GM19025 (cell line): ENCODE results near the gene POLR3A.
"Not testable (repeated sequence)": the region's sequence is repeated elsewhere in the genome, so short reads cannot be mapped to it uniquely, and the experiment has no call there.

Source experiments
- ATAC-seq: cut with Tn5 transposase; IDR thresholded peaks from one replicate; pipeline ENCODE4 v1.9.1; 2021; ENCODE audit warnings: mild to moderate bottlenecking, low read depth, moderate library complexity; ENCODE audit not compliant: unreplicated experiment

Gene POLR3A

GRCh38 chr10:78025685-78026364 lies 3.5 kb downstream of the POLR3A start:
- no peak for ATAC-seq

GRCh38 chr10:78023741-78024140 lies 5.6 kb downstream of the POLR3A start:
- no peak for ATAC-seq

DNA sequence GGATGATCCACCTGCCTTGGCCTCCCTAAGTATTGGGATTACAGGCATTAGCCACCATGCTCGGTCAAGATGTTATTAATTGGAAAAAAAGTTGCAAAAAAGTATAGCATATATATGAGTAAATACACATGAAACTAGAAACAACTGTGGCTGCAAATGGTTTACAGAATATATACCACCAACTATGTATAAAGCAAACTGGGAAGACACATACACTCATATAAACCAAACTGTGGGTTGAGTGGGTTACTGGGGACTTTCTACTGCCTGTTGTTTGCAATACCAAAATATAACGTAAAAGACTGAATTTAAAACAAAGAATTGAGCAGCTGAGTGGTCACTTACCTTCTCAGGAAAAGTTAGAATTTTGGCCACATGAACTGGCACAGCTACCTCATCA lies 8.1 kb downstream of the POLR3A start:
- ATAC-seq = no peak

- no peak for ATAC-seq
Measured at GRCh38 chr10:78019264-78019663, 10.1 kb downstream of the POLR3A start.

- ATAC-seq = no peak
Measured at GRCh38 chr10:78017856-78018255, 11.5 kb downstream of the POLR3A start.

GRCh38 chr10:78015546-78015945 lies 13.8 kb downstream of the POLR3A start:
- ATAC-seq = no peak

DNA sequence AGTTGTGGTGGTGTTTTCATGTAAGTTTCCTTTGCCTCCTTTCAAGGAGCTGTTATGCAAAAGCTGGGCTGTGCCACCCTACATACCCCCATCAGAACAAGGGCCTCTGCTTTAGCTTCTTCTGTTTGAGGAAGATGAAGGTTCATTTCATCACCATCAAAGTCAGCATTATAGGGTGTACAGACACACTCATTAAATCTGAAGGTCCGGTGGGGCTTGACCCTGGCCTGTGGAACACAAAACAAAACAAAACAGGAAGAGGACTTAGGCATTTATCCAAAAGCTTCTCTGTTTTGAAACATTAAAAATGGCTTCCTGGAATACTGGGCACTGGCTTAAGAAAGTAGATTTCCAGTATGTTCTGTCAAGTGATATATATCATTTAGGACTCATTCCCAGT lies 15.8 kb downstream of the POLR3A start:
- ATAC-seq = no peak

GRCh38 chr10:78011065-78011464 lies 18.2 kb downstream of the POLR3A start:
- ATAC-seq = no peak

DNA sequence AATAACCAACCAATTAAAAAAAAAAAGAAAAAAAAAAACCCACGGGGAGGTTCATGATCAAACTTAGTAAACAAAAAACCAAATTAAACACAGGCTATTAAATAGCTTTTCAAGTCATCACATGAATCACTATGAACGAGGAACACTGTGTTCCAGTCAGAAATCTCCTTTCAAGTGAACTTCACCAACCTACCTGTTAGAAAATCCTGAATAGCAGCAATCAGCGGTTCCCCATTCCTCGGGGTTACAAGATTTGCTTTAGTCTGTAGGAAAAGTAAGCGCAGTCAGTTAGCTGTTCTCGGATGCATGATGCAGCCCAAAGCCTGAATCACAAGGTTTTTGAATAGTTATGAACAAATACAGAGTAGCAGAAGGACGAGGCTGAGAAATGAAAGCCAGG lies 19.0 kb downstream of the POLR3A start:
- no peak for ATAC-seq

DNA sequence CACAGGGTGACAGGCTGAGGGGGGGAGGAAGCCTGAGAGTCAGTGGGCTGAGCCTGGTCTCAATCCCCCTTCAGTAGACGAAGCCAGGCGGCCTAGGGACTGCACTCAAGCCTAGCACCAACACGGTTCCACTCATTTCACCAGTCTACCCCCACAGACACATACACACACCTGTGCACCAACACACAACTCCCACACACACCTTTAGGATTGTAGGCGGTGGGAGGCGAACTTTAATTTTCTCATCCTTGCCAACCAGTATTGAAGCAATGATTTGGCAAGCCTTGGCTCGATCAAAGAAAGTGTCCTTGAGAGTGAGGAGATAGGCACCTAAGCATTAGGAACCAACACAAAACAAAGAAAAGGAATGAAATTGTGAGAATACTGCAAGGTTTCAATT lies 19.7 kb downstream of the POLR3A start:
- no peak for ATAC-seq

DNA sequence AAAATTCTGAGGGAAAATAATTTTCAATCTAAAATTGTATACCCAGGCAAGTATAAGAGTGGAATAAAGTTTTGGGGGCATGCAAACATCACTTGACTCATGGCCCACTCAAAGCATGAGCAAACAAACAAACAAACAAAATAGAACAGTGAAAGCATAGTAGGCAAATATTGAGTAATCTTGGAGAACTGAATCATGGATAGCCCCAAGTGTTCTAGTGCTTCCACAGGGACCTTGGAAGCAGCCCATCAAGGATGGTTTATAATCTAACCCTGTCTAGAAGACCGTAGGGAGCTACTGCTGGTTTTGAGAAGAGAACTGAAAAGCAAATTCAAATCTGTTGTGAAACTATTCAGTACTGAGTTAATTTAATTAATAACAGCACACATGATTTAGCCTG lies 22.1 kb downstream of the POLR3A start:
- ATAC-seq = no peak

GRCh38 chr10:78004215-78005026 lies 24.9 kb downstream of the POLR3A start:
- ATAC-seq = no peak

GRCh38 chr10:78002541-78003288 lies 26.6 kb downstream of the POLR3A start:
- ATAC-seq = no peak

GRCh38 chr10:78000956-78001472 lies 28.3 kb downstream of the POLR3A start:
- no peak for ATAC-seq

DNA sequence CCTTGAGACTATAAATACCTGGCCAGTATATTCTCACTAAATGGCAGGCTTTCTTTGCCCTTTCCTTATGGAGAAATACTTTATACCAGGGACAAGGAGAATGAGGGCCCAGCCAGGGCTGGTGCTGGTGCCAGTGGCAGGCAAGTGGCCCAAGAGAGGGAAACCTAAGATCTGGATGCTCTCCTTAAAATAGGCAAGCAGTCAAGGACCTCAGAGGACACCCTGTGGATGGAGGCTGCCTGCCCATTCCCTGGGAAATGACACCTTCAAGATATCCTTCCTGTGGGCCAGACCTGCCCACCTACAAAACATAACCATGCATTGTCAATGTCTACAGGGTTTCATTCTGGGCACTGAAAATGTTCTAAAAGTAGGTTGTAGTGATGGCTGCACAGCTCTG lies 29.1 kb downstream of the POLR3A start:
- no peak for ATAC-seq

- ATAC-seq = not testable (repeated sequence)
Measured at GRCh38 chr10:77998780-77999179, 30.5 kb downstream of the POLR3A start.

DNA sequence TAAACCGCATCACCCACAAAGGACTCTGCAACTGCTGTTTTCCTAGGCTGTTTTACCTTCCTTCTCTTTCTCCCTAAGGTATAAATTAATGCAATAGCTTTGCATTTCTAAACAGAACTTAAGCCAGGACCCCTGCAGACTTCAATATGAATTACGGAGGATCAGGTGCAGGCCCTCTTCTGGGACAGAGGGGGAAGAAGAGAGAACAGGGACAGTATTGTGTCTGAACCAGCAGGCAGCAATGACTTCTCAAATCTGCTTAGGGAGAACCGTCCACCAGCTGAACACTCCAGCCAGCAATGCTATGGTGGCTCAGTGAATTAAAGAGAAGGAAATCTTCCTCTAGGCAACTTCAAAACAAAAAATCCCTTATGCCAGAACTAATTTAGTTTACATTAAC lies 35.7 kb downstream of the POLR3A start:
- ATAC-seq = no peak

GRCh38 chr10:77989081-77989724 lies 40.1 kb downstream of the POLR3A start:
- no peak for ATAC-seq

GRCh38 chr10:77987671-77988255 lies 41.6 kb downstream of the POLR3A start:
- ATAC-seq = no peak

- no peak for ATAC-seq
Measured at GRCh38 chr10:77984986-77985385, 44.3 kb downstream of the POLR3A start.
